Kidney glomerular epithelial cell (primary cell): ENCODE data around the gene LRCH1.

Experiments
- DNase-seq: peaks from one replicate; lab custom pipeline; 2025; lab: John Stamatoyannopoulos, UW

Gene LRCH1

GRCh38 chr13:46712524-46712923 lies 159.6 kb downstream of the LRCH1 start:
- DNase-seq: no peak

DNA sequence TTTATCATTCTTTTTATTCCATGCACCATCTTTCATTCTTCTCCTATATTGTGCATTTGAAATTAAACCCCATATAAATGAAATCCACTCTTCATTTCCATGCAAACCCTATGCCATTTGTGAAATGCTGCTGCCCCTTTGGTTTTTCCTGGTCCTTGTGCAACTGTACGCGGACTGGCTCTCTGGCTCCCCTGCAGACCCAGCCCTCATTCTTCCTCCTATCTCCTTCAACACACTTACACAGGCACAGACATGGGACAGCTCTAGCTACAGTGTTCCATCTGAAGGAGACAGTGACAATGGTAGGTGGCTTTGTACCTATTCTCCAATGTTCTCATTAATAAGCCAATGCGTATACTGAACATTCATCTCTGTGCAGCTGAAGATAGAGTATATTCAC lies 162.4 kb downstream of the LRCH1 start:
- DNase-seq: no peak

- DNase-seq: no peak
These were observed 163.9 kb downstream of the LRCH1 start for GRCh38 chr13:46716821-46717220.

DNA sequence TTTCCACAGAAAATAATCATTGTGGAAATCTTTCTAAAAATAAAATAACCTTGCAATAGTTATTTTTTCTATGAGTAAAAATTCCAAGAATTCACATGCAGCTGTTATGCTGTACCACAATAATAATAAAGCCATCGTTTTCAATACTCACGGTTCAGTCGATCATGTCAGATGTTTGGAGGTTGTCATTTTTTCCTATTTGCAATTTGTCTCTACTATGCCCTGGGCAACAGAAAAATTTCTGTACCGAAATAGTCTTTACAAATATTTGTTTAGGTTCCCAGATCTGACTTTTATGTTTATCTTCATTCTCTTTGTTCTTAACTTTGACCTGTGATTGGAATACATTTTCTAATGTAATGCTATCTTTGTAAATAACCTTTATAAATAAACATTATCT lies 164.3 kb downstream of the LRCH1 start:
- no peak for DNase-seq

DNA sequence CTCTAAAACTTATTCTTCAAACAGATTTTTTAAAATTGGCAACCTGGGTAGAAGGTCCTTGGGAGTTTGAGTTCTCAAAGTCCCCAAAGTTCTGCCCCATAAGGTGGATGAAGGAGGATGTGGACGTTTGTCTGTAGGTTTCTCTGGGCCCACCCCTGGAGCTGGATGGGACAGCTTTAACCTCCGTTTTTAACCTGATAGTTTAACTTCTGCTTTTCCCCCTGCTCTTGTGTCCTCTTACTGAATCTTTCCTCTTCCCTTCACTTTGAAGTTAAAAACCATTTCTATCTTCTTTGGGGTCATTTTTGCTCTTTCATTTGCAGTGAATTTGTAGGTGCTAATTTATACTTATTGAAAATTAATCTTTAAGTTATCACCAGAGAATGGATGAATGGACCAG lies 164.9 kb downstream of the LRCH1 start:
- DNase-seq: no peak

DNA sequence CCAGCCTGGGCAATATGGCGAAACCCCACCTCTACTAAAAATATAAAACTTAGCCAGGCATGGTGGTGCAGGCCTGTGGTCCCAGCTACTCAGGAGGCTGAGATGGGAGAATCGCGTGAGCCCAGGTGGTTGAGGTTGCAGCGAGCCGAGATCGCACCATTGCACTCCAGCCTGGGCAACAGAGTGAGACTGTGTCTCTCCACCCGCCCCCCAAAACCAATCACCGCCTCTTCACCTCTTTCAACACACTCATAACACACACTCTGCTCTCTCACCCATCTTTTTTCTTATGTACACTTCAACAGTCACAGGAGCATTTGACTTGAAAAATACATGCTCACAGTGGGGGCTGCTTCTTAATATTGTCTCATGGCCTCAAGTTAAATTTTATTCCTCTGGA lies 167.2 kb downstream of the LRCH1 start:
- no peak for DNase-seq

- peak; percentile 50 for DNase-seq
These were observed 168.1 kb downstream of the LRCH1 start for GRCh38 chr13:46721054-46721453.

- DNase-seq: no peak
These were observed 173.4 kb downstream of the LRCH1 start for GRCh38 chr13:46726347-46726746.

DNA sequence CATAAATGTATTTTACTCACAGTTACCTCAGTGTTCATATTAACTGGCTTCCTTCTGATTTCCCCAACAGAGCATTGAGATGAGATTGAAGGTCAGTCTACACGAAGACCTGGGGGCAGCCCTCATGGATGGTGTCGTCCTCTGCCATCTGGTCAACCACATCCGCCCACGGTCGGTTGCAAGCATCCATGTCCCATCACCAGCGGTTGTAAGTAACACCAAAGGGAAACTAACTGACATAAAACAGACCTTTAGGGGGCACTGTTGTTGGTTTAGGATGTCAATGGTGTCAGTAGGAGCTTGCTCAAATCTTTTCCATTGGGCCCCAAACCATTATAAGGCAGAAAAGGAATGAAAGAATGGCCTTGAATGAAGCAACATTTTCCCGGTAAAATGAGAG lies 175.8 kb downstream of the LRCH1 start:
- DNase-seq: no peak

GRCh38 chr13:46731535-46731934 lies 178.6 kb downstream of the LRCH1 start:
- DNase-seq: no peak

GRCh38 chr13:46735425-46735824 lies 182.5 kb downstream of the LRCH1 start:
- no peak for DNase-seq

DNA sequence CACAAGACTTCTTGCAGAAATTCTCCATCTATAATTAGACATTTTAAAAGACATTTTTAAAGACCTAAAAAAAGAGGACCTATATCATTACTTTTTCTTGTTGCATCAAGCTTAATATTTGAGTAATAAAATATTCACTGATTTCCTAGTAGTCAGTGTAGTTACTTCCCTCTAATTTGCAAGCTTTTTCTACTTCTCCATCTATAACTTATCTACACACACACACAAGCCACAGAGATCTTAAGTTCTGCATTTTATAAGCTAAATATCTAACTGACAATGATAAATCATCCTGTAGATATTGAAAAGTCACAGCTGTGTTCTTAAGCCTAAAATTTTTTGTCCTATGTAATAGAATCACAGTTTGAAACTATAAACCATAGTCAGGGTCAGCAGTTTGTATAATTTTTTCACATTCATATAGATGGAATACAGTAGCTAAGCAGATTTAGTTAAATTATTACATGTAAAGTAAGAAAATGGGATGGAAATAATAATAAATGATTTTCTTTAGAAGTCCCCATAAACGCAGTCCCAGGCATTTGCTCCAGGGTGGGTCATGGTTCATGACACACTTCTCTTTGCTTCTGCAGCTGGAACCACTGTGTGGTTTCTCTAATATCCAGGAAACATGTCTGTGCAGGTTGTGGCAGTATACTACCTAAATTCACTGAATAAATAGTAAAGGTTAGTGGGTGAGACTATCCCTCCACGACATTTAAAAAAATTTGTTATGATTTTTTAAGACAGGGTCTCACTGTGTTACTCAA lies 183.8 kb downstream of the LRCH1 start:
- no peak for DNase-seq

- no peak for DNase-seq
These were observed 185.1 kb downstream of the LRCH1 start for GRCh38 chr13:46738055-46738454.

- DNase-seq: no peak
These were observed 185.8 kb downstream of the LRCH1 start for GRCh38 chr13:46738766-46739165.

- no peak for DNase-seq
These were observed 186.6 kb downstream of the LRCH1 start for GRCh38 chr13:46739447-46740098.

GRCh38 chr13:46743191-46743590 lies 190.2 kb downstream of the LRCH1 start:
- peak; percentile 11 for DNase-seq

GRCh38 chr13:46745062-46745461 lies 192.1 kb downstream of the LRCH1 start:
- no peak for DNase-seq

- DNase-seq: no peak
These were observed 192.7 kb downstream of the LRCH1 start for GRCh38 chr13:46745706-46746105.

DNA sequence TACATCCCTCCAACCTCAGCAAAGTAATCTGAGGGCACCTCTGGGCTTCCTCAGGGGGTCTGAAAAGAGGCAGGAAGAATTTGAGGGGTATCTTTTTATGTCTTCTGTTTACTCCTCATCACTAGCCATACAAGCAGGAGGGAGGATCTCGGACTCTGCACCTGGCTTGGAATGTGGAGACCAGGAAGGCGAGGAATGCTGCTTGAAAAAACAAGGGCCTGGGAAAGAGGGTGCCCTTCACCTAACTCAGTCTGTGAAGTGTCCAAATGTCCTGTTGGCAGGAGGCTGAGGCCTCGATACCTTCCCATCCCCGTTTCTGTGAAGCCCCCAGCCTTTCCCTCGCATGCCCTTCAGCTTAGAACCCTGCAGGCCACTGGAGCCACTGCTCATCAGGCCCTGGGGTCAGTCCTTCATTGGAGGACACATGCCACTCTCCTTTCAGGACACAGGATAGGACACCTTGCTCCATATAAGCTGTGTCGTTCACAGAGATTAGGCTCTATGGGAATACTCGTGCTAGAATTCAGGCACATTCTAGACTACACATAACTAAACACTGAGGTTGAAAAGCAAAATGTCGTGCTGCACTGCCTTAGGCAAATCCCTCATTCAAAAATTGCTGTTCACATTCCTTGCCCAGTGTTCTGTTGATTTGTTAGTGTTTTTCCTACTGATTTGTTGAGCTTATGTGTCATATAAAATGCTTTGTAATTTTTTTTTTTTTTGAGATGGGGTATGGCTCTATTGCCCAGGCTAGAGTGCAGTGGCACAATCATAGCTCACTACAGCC lies 194.3 kb downstream of the LRCH1 start:
- DNase-seq: no peak

DNA sequence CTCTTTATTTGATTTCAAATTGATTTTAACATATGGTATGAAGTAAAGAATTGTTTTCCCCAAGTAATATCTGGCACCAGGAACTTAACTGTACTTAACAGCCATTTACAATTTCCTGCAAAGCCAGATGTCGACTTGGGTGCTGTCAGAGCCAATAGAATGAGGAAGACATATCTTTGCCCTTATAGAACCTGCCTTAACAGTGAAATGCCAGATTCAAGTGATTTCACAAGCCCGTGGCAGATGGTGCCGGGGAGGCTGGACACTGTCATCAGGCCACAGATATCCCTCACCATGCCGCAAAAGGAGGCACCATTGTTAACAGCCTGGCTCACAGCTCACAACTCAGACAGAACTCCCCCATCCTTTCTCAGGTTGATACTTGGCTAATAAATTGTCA lies 195.3 kb downstream of the LRCH1 start:
- DNase-seq: no peak

GRCh38 chr13:46749951-46750350 lies 197.0 kb downstream of the LRCH1 start:
- DNase-seq: no peak

DNA sequence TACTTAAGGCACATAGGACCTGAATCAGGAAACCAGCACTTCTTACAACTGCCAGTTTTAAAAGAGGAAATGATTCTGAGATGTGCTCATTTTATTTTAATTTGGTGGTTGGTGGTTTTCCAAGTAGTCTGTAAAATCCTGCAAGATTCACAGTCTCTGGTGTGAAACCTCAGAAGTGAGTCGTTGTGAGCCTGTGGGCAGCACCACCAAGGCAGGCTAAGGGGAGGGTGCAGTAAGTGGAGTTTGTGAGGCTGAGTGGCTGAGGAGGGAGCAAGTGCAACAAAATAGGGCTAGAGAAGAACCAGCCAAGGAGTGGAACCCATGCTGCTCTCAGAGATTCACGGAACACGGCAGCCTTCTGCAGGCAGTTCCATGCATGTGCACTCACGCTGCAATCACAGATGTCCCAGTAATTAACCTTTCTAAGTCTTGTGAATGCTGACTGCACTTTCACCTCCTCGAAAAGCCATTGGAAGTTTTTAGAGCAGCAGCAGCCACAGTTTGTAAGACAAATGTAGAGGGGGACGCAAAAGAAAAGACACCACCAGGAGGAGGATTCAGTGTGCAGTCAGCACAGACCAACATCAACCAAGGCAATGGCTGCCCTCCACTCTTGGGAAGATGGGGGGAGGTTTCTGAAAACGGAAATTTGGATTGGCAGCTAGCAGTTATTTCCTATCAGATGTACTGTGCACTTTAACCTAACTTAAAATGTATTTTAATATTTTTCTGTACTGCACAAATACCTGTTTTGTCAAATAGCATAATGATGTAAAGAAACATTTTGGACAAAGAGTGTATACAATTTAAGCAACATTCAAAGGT lies 199.1 kb downstream of the LRCH1 start:
- no peak for DNase-seq
